Spleen (tissue), 11 donors: ENCODE measurements around the gene IFFO2. TPM values are rescaled to one million over a fixed set of nuclear protein-coding genes. Genes with fewer than 3 reads are reported as not detected.

Source experiments
- DNase-seq: peaks from one replicate; pipeline ENCODE4 v3.0.0-alpha.2; 2020
- H3K27ac ChIP-seq, 8 donors: fragments of 200-600 bp; sonication (generic) in 7 of 8; 1 replicate in 4 of 8; 2 replicates in 4 of 8; pipeline versions ENCODE4 v1.5.0 to v1.8.0; 2016 to 2021; ENCODE audit warnings: inconsistent platforms in 4 of 8, mild to moderate bottlenecking in 4 of 8, moderate library complexity in 1 of 8
- H3K27me3 ChIP-seq, 7 donors: fragments of 200-600 bp; sonication (generic) in 6 of 7; replicated peaks in 1 of 7; 1 replicate in 4 of 7; 2 replicates in 3 of 7; pipeline versions ENCODE4 v1.5.0 to v1.8.0; 2016 to 2021; ENCODE audit warnings: inconsistent platforms in 3 of 7, mild to moderate bottlenecking in 1 of 7
- H3K36me3 ChIP-seq, 6 donors: fragments of 200-600 bp; sonication (generic) in 5 of 6; 1 replicate in 4 of 6; 2 replicates in 2 of 6; pipeline versions ENCODE4 v1.5.0 to v1.8.0; 2016 to 2021; ENCODE audit warnings: inconsistent platforms in 2 of 6
- H3K4me1 ChIP-seq, 6 donors: fragments of 200-600 bp; sonication (generic) in 5 of 6; 1 replicate in 3 of 6; 2 replicates in 3 of 6; pipeline versions ENCODE4 v1.5.0 to v1.8.0; 2016 to 2021; ENCODE audit warnings: inconsistent platforms in 3 of 6
- H3K4me3 ChIP-seq, 8 donors: fragments of 200-600 bp; sonication (generic) in 7 of 8; 1 replicate in 4 of 8; 2 replicates in 4 of 8; pipeline versions ENCODE4 v1.5.0 to v1.8.0; 2016 to 2021; ENCODE audit warnings: inconsistent platforms in 4 of 8, mild to moderate bottlenecking in 4 of 8, moderate library complexity in 2 of 8
- H3K9me3 ChIP-seq, 8 donors: fragments of 200-600 bp; sonication (generic) in 7 of 8; 1 replicate in 4 of 8; 2 replicates in 4 of 8; pipeline versions ENCODE4 v1.5.0 to v1.8.0; 2016 to 2021; ENCODE audit warnings: inconsistent platforms in 4 of 8
- CTCF ChIP-seq, 11 experiments: fragments of 200-600 bp in 7 of 11; fragments of 450-650 bp in 4 of 11; sonication (generic) in 4 of 11; IDR thresholded peaks in 8 of 11; conservative IDR thresholded peaks in 3 of 11; 1 replicate in 7 of 11; 2 replicates in 4 of 11; pipeline versions ENCODE4 v1.4.0 to v1.8.0; 2016 to 2021; ENCODE audit warnings: antibody characterized with exemption in 11 of 11, inconsistent platforms in 4 of 11, mild to moderate bottlenecking in 1 of 11
- POLR2A ChIP-seq, 3 donors: fragments of 450-650 bp; IDR thresholded peaks; one replicate each; pipeline ENCODE4 v1.5.1; 2017; ENCODE audit warnings: antibody characterized with exemption in 3 of 3, mild to moderate bottlenecking in 1 of 3
- POLR2AphosphoS5 ChIP-seq, 3 donors: sonication (generic); formaldehyde crosslinking; IDR thresholded peaks; one replicate each; pipeline ENCODE4 v1.5.1; 2017; ENCODE audit warnings: antibody characterized with exemption in 3 of 3
- WGBS, 5 donors: extraction: QIAGEN DNeasy Blood & Tissue Kit in 3 of 5; methylation state at CpG; one replicate each; pipeline versions ENCODE4 v1.1.5 to v1.1.7; 2013 to 2018; 5-methylcytosine and 5-hydroxymethylcytosine counted together
- intact Hi-C: fragments of 100-400 bp; cut with DNase I; formaldehyde crosslinking; loops from one replicate; pipeline ENCODE4 v1.15.0; 2023; ENCODE audit warnings: low total_unique reads
- polyA plus RNA-seq, 3 donors: library from polyadenylated mRNA; stranded (reverse); fragments of 200-250 nt; gene quantifications; one replicate each; pipeline ENCODE4 v1.2.1, GENCODE V29; 2013
- total RNA-seq, 7 donors: library from RNA; depleted of rRNA in 3 of 7; stranded (reverse); fragments of >200 nt in 3 of 7; fragmentation: NEBNext Ultra II Directional in 4 of 7; extraction: Animal tissue kit (Norgen Biotek cat#: 25700) in 4 of 7; gene quantifications; one replicate each; pipeline versions ENCODE4 v1.1.0 to v1.2.1, GENCODE V29; 2016 to 2021
- donor health status: healthy with polysubstance abuse.
- donor health status: DM: no; HTN: no; CAD: no; lungs with moderate emphysema.
- donor health status: DM: no; HTN: no; CAD: no.
- donor health status: Bipolar disorder and iron deficiency.
- donor health status: healthy.
- donor health status: DM: no; HTN: no; CAD: no.
- donor health status: DM: yes; HTN: yes; CAD: no.

IFFO2 gene
- total and polyA plus RNA-seq, 10 donors = 2.7 to 19.7 (median 14.8) TPM

GRCh38 chr1:18946550-18947381 is 9.7 kb downstream of the IFFO2 start:
- intact Hi-C loops = no loop called here
- Histone ChIP-seq H3K4me3 (no peak overlapping the region), H3K36me3 (peaks cover 0 to 8% (median 0%) of the 10 kb centered on the region in 6 donors), H3K4me1 (peaks cover 69 to 100% (median 88%) of the 10 kb centered on the region in 6 donors), H3K27me3 (no peaks in the 10 kb centered on the region), H3K9me3 (no peaks in the 10 kb centered on the region), H3K27ac (peak overlapping the region; percentile 3 to 93 (median 88))
- no peak for DNase-seq
- WGBS, 5 donors = 74 to 81% (median 77%) methylated on average over 14 to 15 of the region's 15 CpGs
- TF ChIP-seq CTCF (IDR thresholded peaks at IDR 0.05 in 8 of 11, conservative IDR thresholded peaks at IDR 0.05 in 3 of 11) (no peak), POLR2A (IDR thresholded peaks at IDR 0.05) (no peak)

- Histone ChIP-seq H3K36me3 (peaks cover 0 to 8% (median 0%) of the 10 kb centered on the region in 6 donors), H3K27me3 (no peaks in the 10 kb centered on the region), H3K4me1 (peaks cover 61 to 100% (median 84%) of the 10 kb centered on the region in 6 donors), H3K27ac (peak overlapping the region in 6 of 8 donors; percentile 20 to 65 (median 62)), H3K9me3 (no peaks in the 10 kb centered on the region), H3K4me3 (no peak overlapping the region)
- DNase-seq = no peak
- TF ChIP-seq POLR2AphosphoS5 (IDR thresholded peaks at IDR 0.05) (peak in 2 of 3 donors; percentile 16 to 35), POLR2A (IDR thresholded peaks at IDR 0.05) (no peak)
- intact Hi-C loops = no loop called here
- 67 to 91% (median 70%) methylated on average over 14 of the region's 14 CpGs for WGBS, 5 donors
Measured at GRCh38 chr1:18945401-18945849, 11.1 kb downstream of the IFFO2 start.

- no peaks in the 10 kb centered on the region for H3K9me3 ChIP-seq
- peaks cover 0 to 8% (median 0%) of the 10 kb centered on the region in 6 donors for H3K36me3 ChIP-seq
- no peak overlapping the region for H3K4me3 ChIP-seq
- no peak for DNase-seq
- peaks cover 55 to 100% (median 83%) of the 10 kb centered on the region in 6 donors for H3K4me1 ChIP-seq
- TF ChIP-seq POLR2AphosphoS5 (IDR thresholded peaks at IDR 0.05) (no peak), POLR2A (IDR thresholded peaks at IDR 0.05) (no peak), CTCF (IDR thresholded peaks at IDR 0.05 in 8 of 11, conservative IDR thresholded peaks at IDR 0.05 in 3 of 11) (no peak)
- intact Hi-C loops = no loop called here
- H3K27me3 ChIP-seq = no peaks in the 10 kb centered on the region
- 74 to 88% (median 81%) methylated on average over 2 of the region's 2 CpGs for WGBS, 5 donors
- peak overlapping the region in 7 of 8 donors; percentile 30 to 65 (median 62) for H3K27ac ChIP-seq
Measured at GRCh38 chr1:18944810-18945209, 11.7 kb downstream of the IFFO2 start.

GRCh38 chr1:18943914-18944572 is 12.4 kb downstream of the IFFO2 start:
- intact Hi-C loops = no loop called here
- H3K9me3 ChIP-seq = no peaks in the 10 kb centered on the region
- TF ChIP-seq POLR2A (IDR thresholded peaks at IDR 0.05) = no peak
- no peak for TF ChIP-seq POLR2AphosphoS5 (IDR thresholded peaks at IDR 0.05)
- no peak for TF ChIP-seq CTCF (IDR thresholded peaks at IDR 0.05 in 8 of 11, conservative IDR thresholded peaks at IDR 0.05 in 3 of 11)
- H3K36me3 ChIP-seq = peaks cover 0 to 8% (median 0%) of the 10 kb centered on the region in 6 donors
- peak; percentile 68 for DNase-seq
- 83 to 90% (median 87%) methylated on average over 9 of the region's 9 CpGs for WGBS, 5 donors
- peaks cover 53 to 100% (median 82%) of the 10 kb centered on the region in 6 donors for H3K4me1 ChIP-seq
- no peak overlapping the region for H3K4me3 ChIP-seq
- H3K27ac ChIP-seq = peak overlapping the region in 6 of 8 donors; percentile 38 to 65 (median 62)
- H3K27me3 ChIP-seq = no peaks in the 10 kb centered on the region
